ENCODE data around the gene DAPK2. TPM values are rescaled to one million over a fixed set of nuclear protein-coding genes. Genes with fewer than 3 reads are reported as not detected.
A peak's percentile ranks its signal among the peaks of the same experiment; 100 is the strongest.

The DAPK2 gene
- total and polyA plus RNA-seq, 3 experiments from 2014 or later, result 2.2 to 5.5 (median 4.4) TPM

DNA sequence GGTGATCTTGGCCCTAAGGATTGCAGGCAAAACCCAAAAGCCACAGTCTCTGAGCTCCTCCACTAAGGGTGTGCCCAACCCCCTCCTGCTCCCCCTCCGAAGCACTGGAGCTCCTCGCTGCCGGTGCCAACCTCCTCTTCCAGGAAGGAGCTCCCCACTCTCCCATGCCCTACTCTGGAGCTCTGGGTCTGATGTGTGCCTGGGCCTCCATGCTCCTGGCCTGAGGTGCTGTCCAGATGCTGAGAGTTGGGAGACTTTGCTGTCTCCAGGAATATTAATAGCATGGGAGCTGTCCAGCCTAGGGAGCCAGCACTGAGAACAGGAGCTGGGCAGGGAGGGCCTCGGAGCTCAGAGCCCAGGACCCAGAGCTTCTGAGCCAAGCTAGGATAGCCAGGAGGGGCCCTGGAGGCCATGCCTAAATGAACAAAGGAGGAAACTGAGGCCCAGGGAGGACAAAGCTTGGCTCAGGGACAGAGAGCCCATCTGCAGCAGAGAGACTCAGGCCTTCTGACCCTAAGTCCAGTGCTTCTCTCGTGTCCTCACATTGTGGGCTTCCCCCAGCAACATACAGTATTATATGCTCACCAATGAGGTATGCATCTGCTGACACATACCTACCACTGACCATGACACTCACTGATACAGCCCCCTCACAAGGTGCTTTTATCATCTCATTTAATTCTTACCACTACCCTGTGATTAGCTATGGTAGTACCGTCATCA, 175.6 kb downstream of the DAPK2 start:
- Mint-ChIP-seq H3K36me3 (no peaks in the 10 kb centered on the region), H3K27ac (no peak overlapping the region), H3K4me1 (peaks cover 0 to 6% (median 0%) of the 10 kb centered on the region in 3 donors), H3K4me3 (no peak overlapping the region), H3K9me3 (peaks cover 0 to 2% (median 0%) of the 10 kb centered on the region in 5 donors), H3K27me3 (peaks cover 0 to 3% of the 10 kb centered on the region in 2 donors)
- H3K9me3 ChIP-seq (ENCODE audit: low read length), result no peaks in the 10 kb centered on the region
- ChIA-PET POLR2A (no interaction called here), CTCF (interaction anchor here (1.4 to 1.5 kb wide), 3 partner anchors 10 to 21 kb away, joined by 3 to 4 read pairs (median 3); no protein-coding TSS in a partner anchor)
- no peaks in the 10 kb centered on the region for H3K36me3 ChIP-seq (ENCODE audit: insufficient read depth, low read length)
- no peaks in the 10 kb centered on the region for H3K4me1 ChIP-seq (ENCODE audit: insufficient read depth, low read length)
- H3K27ac ChIP-seq (ENCODE audit: low read depth, low read length), result no peak overlapping the region
- DNase-seq, result no peak
- no peaks in the 10 kb centered on the region for H3K27me3 ChIP-seq (ENCODE audit: insufficient read depth, low read length, poor library complexity, severe bottlenecking)
- H3K4me3 ChIP-seq (ENCODE audit: low read length), result no peak overlapping the region

DNA sequence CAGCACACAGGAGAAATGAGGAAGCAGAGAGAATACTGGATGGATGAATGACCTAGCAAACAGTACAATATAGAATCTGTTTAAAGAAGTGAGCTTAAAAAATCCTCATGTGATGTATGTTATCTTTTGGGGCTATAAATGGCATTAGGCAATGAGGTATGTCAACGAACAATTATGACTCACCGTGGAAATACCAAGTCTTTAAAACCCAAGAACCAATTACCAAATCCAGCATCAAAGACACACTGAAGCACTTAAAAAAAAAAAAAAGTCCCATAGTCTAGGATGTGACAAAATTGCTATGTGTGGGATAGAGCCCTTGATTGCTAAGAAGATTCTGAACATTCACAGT, 176.3 kb downstream of the DAPK2 start:
- no peak overlapping the region for H3K27ac ChIP-seq (ENCODE audit: low read depth, low read length)
- ChIA-PET CTCF (interaction anchor here (1.4 kb wide), 2 partner anchors 11 kb away, joined by 3 read pairs; no protein-coding TSS in a partner anchor), POLR2A (no interaction called here)
- H3K27ac Mint-ChIP-seq, result peak overlapping the region in 1 of 8 donors; percentile 63
- H3K4me3 Mint-ChIP-seq, result no peak overlapping the region
- H3K27me3 Mint-ChIP-seq, result peaks cover 0 to 3% of the 10 kb centered on the region in 2 donors
- no peak for DNase-seq
- no peaks in the 10 kb centered on the region for H3K36me3 ChIP-seq (ENCODE audit: insufficient read depth, low read length)
- peaks cover 0 to 2% (median 0%) of the 10 kb centered on the region in 5 donors for H3K9me3 Mint-ChIP-seq
- H3K36me3 Mint-ChIP-seq, result no peaks in the 10 kb centered on the region
- no peak overlapping the region for H3K4me3 ChIP-seq (ENCODE audit: low read length)
- peaks cover 0 to 6% (median 0%) of the 10 kb centered on the region in 3 donors for H3K4me1 Mint-ChIP-seq
- no peaks in the 10 kb centered on the region for H3K9me3 ChIP-seq (ENCODE audit: low read length)
- H3K27me3 ChIP-seq (ENCODE audit: insufficient read depth, low read length, poor library complexity, severe bottlenecking), result no peaks in the 10 kb centered on the region
- no peaks in the 10 kb centered on the region for H3K4me1 ChIP-seq (ENCODE audit: insufficient read depth, low read length)

DNA sequence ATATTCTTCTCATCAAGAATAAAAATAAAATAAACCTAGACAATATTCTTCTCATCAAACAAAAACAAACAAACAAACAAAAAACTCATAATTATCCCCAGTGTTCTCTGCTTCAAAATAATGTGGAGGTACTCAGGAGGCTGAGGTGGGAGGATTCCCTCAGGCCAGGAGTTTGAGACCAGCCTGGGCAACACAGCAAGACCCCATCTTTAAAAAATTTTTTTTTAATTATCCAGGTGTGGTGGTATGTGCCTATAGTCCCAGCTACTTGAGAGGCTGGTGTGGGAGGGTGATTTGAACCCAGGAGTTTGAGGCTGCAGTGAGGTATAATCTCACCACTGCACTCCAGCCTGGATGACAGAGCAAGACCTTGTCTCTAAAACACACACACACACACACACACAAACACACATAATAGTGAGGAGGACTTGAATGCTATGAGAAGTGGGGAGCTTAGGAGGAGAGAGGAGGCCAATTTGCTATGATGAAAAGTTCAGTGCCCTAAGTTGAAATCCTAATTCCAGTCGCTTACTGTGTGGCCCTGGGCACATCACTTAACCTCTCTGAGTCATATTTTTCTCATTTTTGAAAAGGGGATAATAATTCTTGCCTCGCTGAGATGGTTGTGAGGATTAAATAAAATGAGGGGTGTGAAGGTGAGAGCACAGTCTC, 176.8 kb downstream of the DAPK2 start:
- CTCF ChIA-PET, result interaction anchor here (1.4 kb wide), 1 partner anchor 11 kb away, joined by 3 read pairs; no protein-coding TSS in a partner anchor
- peak overlapping the region in 1 of 8 donors; percentile 63 for H3K27ac Mint-ChIP-seq
- Histone ChIP-seq H3K27me3 (ENCODE audit: insufficient read depth, low read length, poor library complexity, severe bottlenecking) (no peaks in the 10 kb centered on the region), H3K27ac (ENCODE audit: low read depth, low read length) (no peak overlapping the region), H3K4me3 (ENCODE audit: low read length) (no peak overlapping the region), H3K4me1 (ENCODE audit: insufficient read depth, low read length) (no peaks in the 10 kb centered on the region), H3K9me3 (ENCODE audit: low read length) (no peaks in the 10 kb centered on the region), H3K36me3 (ENCODE audit: insufficient read depth, low read length) (no peaks in the 10 kb centered on the region)
- DNase-seq, result no peak
- H3K27me3 Mint-ChIP-seq, result peaks cover 0 to 3% of the 10 kb centered on the region in 2 donors
- H3K9me3 Mint-ChIP-seq, result peaks cover 0 to 2% (median 0%) of the 10 kb centered on the region in 5 donors
- POLR2A ChIA-PET, result no interaction called here
- H3K36me3 Mint-ChIP-seq, result no peaks in the 10 kb centered on the region
- no peak overlapping the region for H3K4me3 Mint-ChIP-seq
- peaks cover 0 to 6% (median 0%) of the 10 kb centered on the region in 3 donors for H3K4me1 Mint-ChIP-seq

DNA sequence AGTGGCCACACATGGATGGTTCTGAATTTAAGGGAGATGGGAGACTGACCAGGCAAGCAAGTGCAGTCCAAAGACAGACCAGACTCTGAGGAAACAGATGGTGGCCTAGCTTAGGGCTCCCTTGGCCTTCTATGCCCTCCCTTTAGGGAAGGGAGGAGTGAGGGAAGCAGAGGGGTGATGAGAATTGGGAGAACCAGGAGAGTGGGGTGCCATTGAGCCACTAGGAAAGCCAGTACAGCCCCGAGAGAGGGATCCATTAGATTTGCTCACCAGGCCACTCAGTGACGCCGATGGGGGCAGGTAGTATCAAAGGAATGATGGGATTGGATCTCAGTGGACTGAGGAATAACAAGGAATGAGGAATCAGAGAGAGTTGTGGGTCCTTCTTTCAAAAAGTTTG, 182.1 kb downstream of the DAPK2 start:
- peak overlapping the region in 2 of 8 donors; percentile 19 to 34 for H3K27ac Mint-ChIP-seq
- Histone ChIP-seq H3K9me3 (ENCODE audit: low read length) (no peaks in the 10 kb centered on the region), H3K36me3 (ENCODE audit: insufficient read depth, low read length) (no peaks in the 10 kb centered on the region), H3K27me3 (ENCODE audit: insufficient read depth, low read length, poor library complexity, severe bottlenecking) (no peaks in the 10 kb centered on the region), H3K4me1 (ENCODE audit: insufficient read depth, low read length) (peaks cover 23% of the 10 kb centered on the region), H3K27ac (ENCODE audit: low read depth, low read length) (no peak overlapping the region), H3K4me3 (ENCODE audit: low read length) (no peak overlapping the region)
- no peaks in the 10 kb centered on the region for H3K9me3 Mint-ChIP-seq
- peaks cover 16 to 21% (median 17%) of the 10 kb centered on the region in 3 donors for H3K4me1 Mint-ChIP-seq
- H3K4me3 Mint-ChIP-seq, result no peak overlapping the region
- ChIA-PET POLR2A (no interaction called here), CTCF (no interaction called here)
- DNase-seq, result no peak
- no peaks in the 10 kb centered on the region for H3K36me3 Mint-ChIP-seq
- H3K27me3 Mint-ChIP-seq, result peaks cover 0 to 3% of the 10 kb centered on the region in 2 donors

DNA sequence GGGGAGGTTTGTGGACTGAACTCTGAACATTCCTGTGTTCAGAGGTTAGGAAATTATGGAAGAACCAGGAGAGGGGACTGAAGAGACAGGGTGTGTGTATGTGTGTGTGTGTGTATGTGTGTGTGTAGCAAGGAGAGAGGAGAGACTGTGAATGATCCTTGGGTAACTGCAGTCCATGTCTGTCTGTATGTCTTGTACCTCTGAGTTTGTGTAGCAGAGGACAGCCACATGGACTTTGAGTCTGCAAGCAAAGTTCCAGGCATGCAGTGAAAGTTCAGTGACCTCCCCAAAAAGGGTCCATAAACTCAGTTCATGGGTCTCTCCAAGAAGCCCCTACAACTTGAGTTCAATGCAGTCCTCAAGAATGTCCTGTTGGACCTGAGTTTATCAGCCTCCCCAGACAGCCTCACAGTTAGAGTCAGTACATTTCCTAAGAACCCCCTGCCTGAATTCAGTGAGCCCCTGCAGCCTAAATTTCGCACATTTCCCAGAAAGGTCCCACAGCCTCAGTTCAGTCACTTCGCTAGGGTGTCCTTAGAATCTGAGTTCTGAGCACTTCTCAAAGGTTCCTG, 184.3 kb downstream of the DAPK2 start:
- H3K36me3 ChIP-seq (ENCODE audit: insufficient read depth, low read length), result no peaks in the 10 kb centered on the region
- peaks cover 16 to 34% (median 27%) of the 10 kb centered on the region in 3 donors for H3K4me1 Mint-ChIP-seq
- no peaks in the 10 kb centered on the region for H3K36me3 Mint-ChIP-seq
- POLR2A ChIA-PET, result no interaction called here
- no peak for DNase-seq
- H3K27ac Mint-ChIP-seq, result peak overlapping the region in 4 of 8 donors; percentile 46 to 57 (median 48)
- H3K4me1 ChIP-seq (ENCODE audit: insufficient read depth, low read length), result peaks cover 33% of the 10 kb centered on the region
- no peaks in the 10 kb centered on the region for H3K9me3 ChIP-seq (ENCODE audit: low read length)
- H3K9me3 Mint-ChIP-seq, result no peaks in the 10 kb centered on the region
- H3K27me3 Mint-ChIP-seq, result no peaks in the 10 kb centered on the region
- H3K27ac ChIP-seq (ENCODE audit: low read depth, low read length), result no peak overlapping the region
- H3K4me3 ChIP-seq (ENCODE audit: low read length), result no peak overlapping the region
- CTCF ChIA-PET, result no interaction called here
- no peaks in the 10 kb centered on the region for H3K27me3 ChIP-seq (ENCODE audit: insufficient read depth, low read length, poor library complexity, severe bottlenecking)
- H3K4me3 Mint-ChIP-seq, result no peak overlapping the region

DNA sequence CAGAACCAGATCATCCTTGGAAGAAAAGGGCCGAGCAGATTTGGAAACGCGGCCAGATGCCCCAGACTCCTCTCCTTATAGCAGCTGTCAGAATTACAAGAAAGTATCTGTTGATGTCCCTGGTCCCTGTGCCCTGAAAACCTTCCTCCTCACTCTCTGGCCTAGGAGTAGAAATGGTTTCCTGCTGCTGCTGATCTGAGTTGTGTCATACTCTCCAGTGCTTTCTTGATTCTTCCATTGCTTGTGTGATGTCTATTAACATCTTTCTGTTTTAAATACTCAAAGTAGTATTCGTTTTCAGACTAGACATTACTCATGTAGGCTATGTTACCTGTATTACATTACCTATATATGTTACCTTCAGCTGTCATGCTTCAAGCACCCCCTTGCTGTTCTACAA, 185.7 kb downstream of the DAPK2 start:
- H3K4me3 Mint-ChIP-seq, result peak overlapping the region in 6 of 7 donors; percentile 4 to 76 (median 42)
- H3K27ac Mint-ChIP-seq, result peak overlapping the region; percentile 57 to 97 (median 89)
- H3K4me3 ChIP-seq (ENCODE audit: low read length), result peak overlapping the region; percentile 33
- H3K27me3 Mint-ChIP-seq, result no peaks in the 10 kb centered on the region
- DNase-seq, result no peak
- no peaks in the 10 kb centered on the region for H3K9me3 Mint-ChIP-seq
- H3K4me1 Mint-ChIP-seq, result peaks cover 16 to 34% (median 28%) of the 10 kb centered on the region in 3 donors
- H3K4me1 ChIP-seq (ENCODE audit: insufficient read depth, low read length), result peaks cover 33% of the 10 kb centered on the region
- POLR2A ChIA-PET, result interaction anchor here (1.0 kb wide), 1 partner anchor 150 kb away, joined by 4 read pairs; no protein-coding TSS in a partner anchor
- no peaks in the 10 kb centered on the region for H3K36me3 ChIP-seq (ENCODE audit: insufficient read depth, low read length)
- H3K9me3 ChIP-seq (ENCODE audit: low read length), result no peaks in the 10 kb centered on the region
- CTCF ChIA-PET, result interaction anchor here (1.2 to 2.0 kb wide), 6 partner anchors 30 to 185 kb away, joined by 3 to 8 read pairs (median 4); no protein-coding TSS in a partner anchor
- no peaks in the 10 kb centered on the region for H3K36me3 Mint-ChIP-seq
- H3K27me3 ChIP-seq (ENCODE audit: insufficient read depth, low read length, poor library complexity, severe bottlenecking), result no peaks in the 10 kb centered on the region
- H3K27ac ChIP-seq (ENCODE audit: low read depth, low read length), result no peak overlapping the region

DNA sequence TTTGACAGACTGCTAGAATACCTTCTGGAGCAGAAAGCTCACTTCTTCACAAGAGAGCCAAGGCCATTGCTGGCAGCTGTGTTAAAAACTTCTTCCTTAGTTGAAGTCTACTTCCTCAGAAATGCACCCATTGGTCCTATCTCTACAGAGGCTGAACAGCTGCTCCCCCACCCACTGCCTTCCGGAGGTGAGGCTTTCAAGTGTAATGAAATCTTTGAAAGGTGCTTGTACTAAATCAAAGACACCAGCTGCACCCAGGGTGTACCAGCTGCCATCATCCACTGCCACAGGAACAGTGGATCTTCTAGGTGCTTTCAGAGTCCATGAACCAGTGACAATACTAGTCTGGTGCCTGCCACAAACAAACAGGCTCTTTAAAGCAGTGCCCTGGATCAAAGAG, 186.1 kb downstream of the DAPK2 start:
- no peak overlapping the region for H3K27ac ChIP-seq (ENCODE audit: low read depth, low read length)
- Mint-ChIP-seq H3K9me3 (no peaks in the 10 kb centered on the region), H3K27ac (peak overlapping the region; percentile 57 to 97 (median 89)), H3K27me3 (no peaks in the 10 kb centered on the region), H3K4me1 (peaks cover 16 to 34% (median 28%) of the 10 kb centered on the region in 3 donors), H3K36me3 (no peaks in the 10 kb centered on the region), H3K4me3 (peak overlapping the region in 6 of 7 donors; percentile 4 to 76 (median 42))
- POLR2A ChIA-PET, result interaction anchor here (0.6 to 1.0 kb wide), 3 partner anchors 10 to 150 kb away, joined by 3 to 4 read pairs (median 4); no protein-coding TSS in a partner anchor
- H3K9me3 ChIP-seq (ENCODE audit: low read length), result no peaks in the 10 kb centered on the region
- H3K4me3 ChIP-seq (ENCODE audit: low read length), result peak overlapping the region; percentile 33
- CTCF ChIA-PET, result interaction anchor here (1.2 to 2.0 kb wide), 7 partner anchors 30 to 185 kb away, joined by 3 to 8 read pairs (median 4); no protein-coding TSS in a partner anchor
- H3K4me1 ChIP-seq (ENCODE audit: insufficient read depth, low read length), result peaks cover 33% of the 10 kb centered on the region
- no peaks in the 10 kb centered on the region for H3K36me3 ChIP-seq (ENCODE audit: insufficient read depth, low read length)
- H3K27me3 ChIP-seq (ENCODE audit: insufficient read depth, low read length, poor library complexity, severe bottlenecking), result no peaks in the 10 kb centered on the region
- DNase-seq, result peak; percentile 8 to 79 (median 49)

All from CD8-positive, alpha-beta memory T cell (primary cell).